ENCODE measurements around the gene RD3L.
"Not testable (repeated sequence)": the region's sequence is repeated elsewhere in the genome, so short reads cannot be mapped to it uniquely, and the experiment has no call there.

Gene RD3L

GRCh38 chr14:103943673-103944072 is 1.3 kb upstream of the RD3L start:
- Mint-ChIP-seq H3K4me3 (no peak overlapping the region), H3K9me3 (ENCODE audit: low read depth) (peaks cover 5% of the 10 kb centered on the region), H3K27me3 (peaks cover 27% of the 10 kb centered on the region), H3K27ac (no peak overlapping the region), H3K4me1 (ENCODE audit: low read depth) (no peaks in the 10 kb centered on the region), H3K36me3 (peaks cover 4% of the 10 kb centered on the region)

GRCh38 chr14:103941462-103941861 is 867 bp downstream of the RD3L start:
- no peak overlapping the region for H3K27ac Mint-ChIP-seq
- H3K4me1 Mint-ChIP-seq (ENCODE audit: low read depth) = no peaks in the 10 kb centered on the region
- peaks cover 20% of the 10 kb centered on the region for H3K27me3 Mint-ChIP-seq
- H3K9me3 Mint-ChIP-seq (ENCODE audit: low read depth) = no peaks in the 10 kb centered on the region
- no peaks in the 10 kb centered on the region for H3K36me3 Mint-ChIP-seq
- no peak overlapping the region for H3K4me3 Mint-ChIP-seq

- Mint-ChIP-seq H3K27me3 (peaks cover 9% of the 10 kb centered on the region), H3K36me3 (no peaks in the 10 kb centered on the region), H3K27ac (no peak overlapping the region), H3K9me3 (ENCODE audit: low read depth) (no peaks in the 10 kb centered on the region), H3K4me3 (no peak overlapping the region), H3K4me1 (ENCODE audit: low read depth) (peaks cover 5% of the 10 kb centered on the region)
Measured at GRCh38 chr14:103935102-103935501, 7.2 kb downstream of the RD3L start.

- peaks cover 5% of the 10 kb centered on the region for H3K4me1 Mint-ChIP-seq (ENCODE audit: low read depth)
- peaks cover 7% of the 10 kb centered on the region for H3K27me3 Mint-ChIP-seq
- H3K9me3 Mint-ChIP-seq (ENCODE audit: low read depth) = no peaks in the 10 kb centered on the region
- peak overlapping the region; percentile 67 for H3K4me3 Mint-ChIP-seq
- peak overlapping the region; percentile 38 for H3K27ac Mint-ChIP-seq
- H3K36me3 Mint-ChIP-seq = no peaks in the 10 kb centered on the region
Measured at GRCh38 chr14:103932791-103933490, 9.4 kb downstream of the RD3L start.

GRCh38 chr14:103931422-103931821 is 10.9 kb downstream of the RD3L start:
- peaks cover 5% of the 10 kb centered on the region for H3K4me1 Mint-ChIP-seq (ENCODE audit: low read depth)
- no peaks in the 10 kb centered on the region for H3K36me3 Mint-ChIP-seq
- H3K27ac Mint-ChIP-seq = peak overlapping the region; percentile 51
- H3K9me3 Mint-ChIP-seq (ENCODE audit: low read depth) = no peaks in the 10 kb centered on the region
- peak overlapping the region; percentile 2 for H3K4me3 Mint-ChIP-seq
- H3K27me3 Mint-ChIP-seq = peaks cover 7% of the 10 kb centered on the region

- Mint-ChIP-seq H3K27ac (no peak overlapping the region), H3K4me3 (no peak overlapping the region), H3K9me3 (ENCODE audit: low read depth) (no peaks in the 10 kb centered on the region), H3K4me1 (ENCODE audit: low read depth) (peaks cover 5% of the 10 kb centered on the region), H3K36me3 (no peaks in the 10 kb centered on the region), H3K27me3 (peaks cover 7% of the 10 kb centered on the region)
Measured at GRCh38 chr14:103930051-103930604, 12.2 kb downstream of the RD3L start.

GRCh38 chr14:103928011-103928890 is 14.1 kb downstream of the RD3L start, which contains the start of gene TDRD9:
Gene TDRD9, plus strand, starts transcription at chr14:103928456. Its CDS starts 54 bp downstream, at chr14:103928510.
- no peak within 1 kb of the TSS for H3K4me3 Mint-ChIP-seq
- no peaks in the 10 kb centered on the region for H3K36me3 Mint-ChIP-seq
- peaks cover 3% of the 10 kb centered on the region for H3K27me3 Mint-ChIP-seq
- peak within 1 kb of the TSS; percentile 52 for H3K27ac Mint-ChIP-seq
- H3K9me3 Mint-ChIP-seq (ENCODE audit: low read depth) = no peaks in the 10 kb centered on the region
- peaks cover 5% of the 10 kb centered on the region for H3K4me1 Mint-ChIP-seq (ENCODE audit: low read depth)

- H3K9me3 Mint-ChIP-seq (ENCODE audit: low read depth) = no peaks in the 10 kb centered on the region
- H3K4me3 Mint-ChIP-seq = no peak overlapping the region
- H3K4me1 Mint-ChIP-seq (ENCODE audit: low read depth) = peaks cover 3% of the 10 kb centered on the region
- H3K27me3 Mint-ChIP-seq = peaks cover 5% of the 10 kb centered on the region
- H3K36me3 Mint-ChIP-seq = no peaks in the 10 kb centered on the region
- no peak overlapping the region for H3K27ac Mint-ChIP-seq
Measured at GRCh38 chr14:103927566-103927965, 14.8 kb downstream of the RD3L start.

GRCh38 chr14:103925316-103925715 is 17.0 kb downstream of the RD3L start:
- Mint-ChIP-seq H3K36me3 (no peaks in the 10 kb centered on the region), H3K27ac (no peak overlapping the region), H3K27me3 (peaks cover 5% of the 10 kb centered on the region), H3K4me3 (no peak overlapping the region), H3K4me1 (ENCODE audit: low read depth) (peaks cover 3% of the 10 kb centered on the region), H3K9me3 (ENCODE audit: low read depth) (no peaks in the 10 kb centered on the region)

- Mint-ChIP-seq H3K9me3 (ENCODE audit: low read depth) (no peaks in the 10 kb centered on the region), H3K27ac (no peak overlapping the region), H3K36me3 (no peaks in the 10 kb centered on the region), H3K4me3 (no peak overlapping the region), H3K27me3 (peaks cover 3% of the 10 kb centered on the region), H3K4me1 (ENCODE audit: low read depth) (peaks cover 9% of the 10 kb centered on the region)
Measured at GRCh38 chr14:103923863-103924262, 18.5 kb downstream of the RD3L start.

- not testable (repeated sequence) for H3K36me3 Mint-ChIP-seq; H3K9me3 Mint-ChIP-seq (ENCODE audit: low read depth); H3K27me3 Mint-ChIP-seq; H3K27ac Mint-ChIP-seq
- peaks cover 17% of the 10 kb centered on the region for H3K4me1 Mint-ChIP-seq (ENCODE audit: low read depth)
- H3K4me3 Mint-ChIP-seq = peak overlapping the region; percentile 92
Measured at GRCh38 chr14:103921855-103922200, 20.5 kb downstream of the RD3L start.

GRCh38 chr14:103920981-103921854 is 21.1 kb downstream of the RD3L start:
- Mint-ChIP-seq H3K4me3 (peak overlapping the region; percentile 92), H3K4me1 (ENCODE audit: low read depth) (peaks cover 19% of the 10 kb centered on the region), H3K27ac (peak overlapping the region; percentile 86), H3K9me3 (ENCODE audit: low read depth) (no peaks in the 10 kb centered on the region), H3K36me3 (no peaks in the 10 kb centered on the region), H3K27me3 (peaks cover 3% of the 10 kb centered on the region)

GRCh38 chr14:103916636-103917262 is 25.6 kb downstream of the RD3L start:
- Mint-ChIP-seq H3K36me3 (peaks cover 2% of the 10 kb centered on the region), H3K4me1 (ENCODE audit: low read depth) (peaks cover 23% of the 10 kb centered on the region), H3K27me3 (no peaks in the 10 kb centered on the region), H3K4me3 (no peak overlapping the region), H3K9me3 (ENCODE audit: low read depth) (no peaks in the 10 kb centered on the region), H3K27ac (peak overlapping the region; percentile 28)

- Mint-ChIP-seq H3K9me3 (ENCODE audit: low read depth) (no peaks in the 10 kb centered on the region), H3K27ac (peak overlapping the region; percentile 42), H3K4me3 (no peak overlapping the region), H3K36me3 (peaks cover 2% of the 10 kb centered on the region), H3K27me3 (no peaks in the 10 kb centered on the region), H3K4me1 (ENCODE audit: low read depth) (peaks cover 20% of the 10 kb centered on the region)
Measured at GRCh38 chr14:103915616-103916015, 26.7 kb downstream of the RD3L start.
